Mononuclear cell (primary cell): Measurements from ENCODE around the gene C12orf50. TPM values are rescaled to one million over a fixed set of nuclear protein-coding genes. Genes with fewer than 3 reads are reported as not detected.

Source experiments
- H3K27me3 ChIP-seq: 2 replicates; pipeline ENCODE4 v1.6.0; 2011; ENCODE audit warnings: low read length, control low read depth; ENCODE audit not compliant: insufficient read depth
- H3K4me1 ChIP-seq: 2 replicates; pipeline ENCODE4 v1.5.1; 2011; ENCODE audit warnings: mild to moderate bottlenecking, low read length, control low read depth; ENCODE audit not compliant: insufficient read depth
- H3K4me3 ChIP-seq: 2 replicates; pipeline ENCODE4 v1.5.1; 2011; ENCODE audit warnings: mild to moderate bottlenecking, low read length, moderate library complexity
- H3K9me3 ChIP-seq: 2 replicates; pipeline ENCODE4 v1.5.1; 2011; ENCODE audit warnings: low read depth, mild to moderate bottlenecking, control low read depth, low read length
- total RNA-seq: library from RNA; depleted of rRNA; stranded (reverse); fragments of >200 nt; gene quantifications from one replicate; pipeline ENCODE4 v1.2.3, GENCODE V29; 2012

The C12orf50 gene
- total RNA-seq, 1 donor = under 0.01 TPM

DNA sequence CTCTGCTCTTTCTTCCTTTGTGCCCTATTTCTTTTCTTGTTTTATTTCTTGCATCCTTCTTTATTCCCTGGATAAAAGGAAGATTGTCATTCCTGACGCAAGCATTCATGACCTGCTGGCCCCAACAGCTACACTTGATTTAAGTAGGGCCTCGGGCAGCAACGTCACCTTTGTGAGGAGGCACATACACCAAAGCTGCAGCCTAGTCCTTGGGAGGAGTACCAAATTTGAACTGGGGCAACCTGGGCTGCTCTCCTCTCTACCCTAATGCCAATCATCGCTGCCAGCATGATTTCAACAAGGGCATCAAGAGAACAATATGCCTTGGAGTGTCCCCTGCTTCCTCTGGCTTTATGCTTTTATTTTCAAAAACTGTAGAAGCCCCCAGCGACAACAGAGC lies 76.4 kb downstream of the C12orf50 start:
- H3K9me3 ChIP-seq = no peaks in the 10 kb centered on the region
- no peaks in the 10 kb centered on the region for H3K4me1 ChIP-seq
- no peaks in the 10 kb centered on the region for H3K27me3 ChIP-seq
- no peak overlapping the region for H3K4me3 ChIP-seq

- Histone ChIP-seq H3K4me3 (no peak overlapping the region), H3K9me3 (no peaks in the 10 kb centered on the region), H3K4me1 (no peaks in the 10 kb centered on the region), H3K27me3 (no peaks in the 10 kb centered on the region)
These were observed 77.0 kb downstream of the C12orf50 start for GRCh38 chr12:87952223-87952622.

- Histone ChIP-seq H3K9me3 (no peaks in the 10 kb centered on the region), H3K27me3 (no peaks in the 10 kb centered on the region), H3K4me1 (no peaks in the 10 kb centered on the region), H3K4me3 (no peak overlapping the region)
These were observed 85.4 kb downstream of the C12orf50 start for GRCh38 chr12:87943762-87944161.

GRCh38 chr12:87943023-87943422 lies 86.2 kb downstream of the C12orf50 start:
- Histone ChIP-seq H3K27me3 (no peaks in the 10 kb centered on the region), H3K9me3 (no peaks in the 10 kb centered on the region), H3K4me3 (no peak overlapping the region), H3K4me1 (no peaks in the 10 kb centered on the region)

- no peaks in the 10 kb centered on the region for H3K4me1 ChIP-seq
- no peak overlapping the region for H3K4me3 ChIP-seq
- H3K9me3 ChIP-seq = no peaks in the 10 kb centered on the region
- H3K27me3 ChIP-seq = no peaks in the 10 kb centered on the region
These were observed 90.0 kb downstream of the C12orf50 start for GRCh38 chr12:87939182-87939581.

GRCh38 chr12:87935216-87935615 lies 94.0 kb downstream of the C12orf50 start:
- H3K4me1 ChIP-seq = no peaks in the 10 kb centered on the region
- no peaks in the 10 kb centered on the region for H3K9me3 ChIP-seq
- H3K4me3 ChIP-seq = no peak overlapping the region
- no peaks in the 10 kb centered on the region for H3K27me3 ChIP-seq

GRCh38 chr12:87933991-87934390 lies 95.2 kb downstream of the C12orf50 start:
- no peaks in the 10 kb centered on the region for H3K9me3 ChIP-seq
- no peaks in the 10 kb centered on the region for H3K27me3 ChIP-seq
- H3K4me1 ChIP-seq = no peaks in the 10 kb centered on the region
- no peak overlapping the region for H3K4me3 ChIP-seq

DNA sequence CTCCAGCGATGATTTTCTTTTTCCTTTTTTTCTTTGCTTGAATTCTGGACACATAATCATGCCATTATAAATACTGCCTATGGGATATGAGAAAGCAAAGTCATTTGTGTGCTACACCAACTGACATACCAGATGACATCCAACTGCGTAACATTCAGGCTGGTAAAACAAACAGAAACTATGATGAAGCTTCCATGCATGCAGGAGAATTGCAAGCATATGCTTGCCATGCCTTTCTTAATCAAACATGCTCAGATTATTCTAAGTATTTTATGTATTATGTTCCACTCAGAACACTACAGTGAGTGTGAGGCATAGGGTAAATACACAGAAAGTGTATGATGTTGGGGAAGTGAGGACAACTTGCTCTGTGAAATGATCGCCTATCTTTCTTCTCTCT lies 97.4 kb downstream of the C12orf50 start:
- no peaks in the 10 kb centered on the region for H3K27me3 ChIP-seq
- no peak overlapping the region for H3K4me3 ChIP-seq
- no peaks in the 10 kb centered on the region for H3K9me3 ChIP-seq
- H3K4me1 ChIP-seq = no peaks in the 10 kb centered on the region

DNA sequence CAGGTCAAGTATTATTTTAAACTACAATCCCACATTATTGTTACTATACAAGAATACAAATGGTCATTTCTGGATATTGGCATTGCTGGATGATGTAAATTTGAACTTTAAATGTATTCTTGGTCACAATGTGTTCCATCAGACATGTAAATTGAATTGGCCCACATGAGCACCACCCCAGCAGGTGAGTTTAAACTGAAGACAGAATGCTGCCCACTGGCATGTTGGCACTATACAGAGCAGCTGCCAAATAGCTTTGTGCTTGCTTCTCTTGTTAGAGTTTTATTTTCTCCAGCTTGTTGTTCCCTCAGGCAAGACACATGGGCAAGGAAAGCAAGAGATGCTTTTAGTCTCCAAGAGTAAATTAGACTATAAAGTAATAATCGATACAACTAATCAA lies 98.6 kb downstream of the C12orf50 start:
- Histone ChIP-seq H3K27me3 (no peaks in the 10 kb centered on the region), H3K4me1 (no peaks in the 10 kb centered on the region), H3K9me3 (no peaks in the 10 kb centered on the region), H3K4me3 (no peak overlapping the region)

Other genes starting within 250 kb of the C12orf50 start
- 11.3 TPM for gene CEP290, start 112.7 kb upstream of the C12orf50 start, total RNA-seq
- gene TMTC3, start 112.9 kb upstream of the C12orf50 start, total RNA-seq = 9.2 TPM